ENCODE measurements around the gene NUTM2G.
"Not testable (repeated sequence)": the region's sequence is repeated elsewhere in the genome, so short reads cannot be mapped to it uniquely, and the experiment has no call there.

- not testable (repeated sequence) for TF ChIP-seq CTCF (conservative IDR thresholded peaks at IDR 0.05 in 1 of 2, IDR thresholded peaks at IDR 0.05 in 1 of 2; ENCODE audit: low read depth in 1 of 2, low read length in 2 of 2); EZH2 (IDR thresholded peaks at IDR 0.05; ENCODE audit: low read length, missing control alignments)
These were observed 7.8 kb upstream of the NUTM2G start for GRCh38 chr9:96920803-96921202.
